ENCODE data around the gene MGAT5.

The MGAT5 gene

GRCh38 chr2:134370655-134371445 is 117.0 kb downstream of the MGAT5 start:
- no peak for DNase-seq (ENCODE audit: extremely low read depth, low read depth)
- TF ChIP-seq CTCF (IDR thresholded peaks at IDR 0.05; ENCODE audit: low read depth, low read length) = no peak

GRCh38 chr2:134372141-134372540 is 118.3 kb downstream of the MGAT5 start:
- TF ChIP-seq CTCF (IDR thresholded peaks at IDR 0.05; ENCODE audit: low read depth, low read length) = no peak
- no peak for DNase-seq (ENCODE audit: extremely low read depth, low read depth)

GRCh38 chr2:134372611-134373131 is 118.8 kb downstream of the MGAT5 start:
- TF ChIP-seq CTCF (IDR thresholded peaks at IDR 0.05; ENCODE audit: low read depth, low read length) = no peak
- peak; percentile 82 for DNase-seq (ENCODE audit: extremely low read depth, low read depth)

- DNase-seq (ENCODE audit: extremely low read depth, low read depth) = no peak
- peak; percentile 5; the same call in 1 of the 2 replicates for TF ChIP-seq CTCF (IDR thresholded peaks at IDR 0.05; ENCODE audit: low read depth, low read length)
Observed at GRCh38 chr2:134375935-134376334, 122.1 kb downstream of the MGAT5 start.

- TF ChIP-seq CTCF (IDR thresholded peaks at IDR 0.05; ENCODE audit: low read depth, low read length) = no peak
- no peak for DNase-seq (ENCODE audit: extremely low read depth, low read depth)
Observed at GRCh38 chr2:134377730-134378129, 123.9 kb downstream of the MGAT5 start.

- no peak for TF ChIP-seq CTCF (IDR thresholded peaks at IDR 0.05; ENCODE audit: low read depth, low read length)
- no peak for DNase-seq (ENCODE audit: extremely low read depth, low read depth)
Observed at GRCh38 chr2:134379293-134379692, 125.4 kb downstream of the MGAT5 start.

- TF ChIP-seq CTCF (IDR thresholded peaks at IDR 0.05; ENCODE audit: low read depth, low read length) = no peak
- no peak for DNase-seq (ENCODE audit: extremely low read depth, low read depth)
Observed at GRCh38 chr2:134379722-134380121, 125.8 kb downstream of the MGAT5 start.
